Embryonic facial prominence (tissue), 1 donor: ENCODE measurements around the gene ARL6.

Experiments
- DNase-seq: peaks from one replicate; pipeline ENCODE4 v3.0.0-alpha.2; 2016; ENCODE audit errors: extremely low spot score

Gene ARL6

GRCh38 chr3:97764407-97765238 lies at the start of gene ARL6:
Gene ARL6, plus strand, starts transcription at chr3:97764758. Its CDS starts 3,350 bp downstream, at chr3:97768108.
- peak; percentile 67 for DNase-seq

- DNase-seq: peak; percentile 55
Measured at GRCh38 chr3:97719156-97719821, 45.3 kb upstream of the ARL6 start.

- no peak for DNase-seq
Measured at GRCh38 chr3:97720417-97720816, 44.1 kb upstream of the ARL6 start.

- no peak for DNase-seq
Measured at GRCh38 chr3:97721446-97721845, 43.1 kb upstream of the ARL6 start.

GRCh38 chr3:97736928-97737327 lies 27.6 kb upstream of the ARL6 start:
- no peak for DNase-seq

- DNase-seq: no peak
Measured at GRCh38 chr3:97738761-97739160, 25.8 kb upstream of the ARL6 start.

- no peak for DNase-seq
Measured at GRCh38 chr3:97742036-97742435, 22.5 kb upstream of the ARL6 start.

GRCh38 chr3:97744289-97744688 lies 20.3 kb upstream of the ARL6 start:
- DNase-seq: no peak

- DNase-seq: no peak
Measured at GRCh38 chr3:97763586-97764406, 762 bp upstream of the ARL6 start.

GRCh38 chr3:97765336-97765735 lies 778 bp downstream of the ARL6 start:
- no peak for DNase-seq

- no peak for DNase-seq
Measured at GRCh38 chr3:97772926-97773325, 8.4 kb downstream of the ARL6 start.

- no peak for DNase-seq
Measured at GRCh38 chr3:97778152-97778551, 13.6 kb downstream of the ARL6 start.

GRCh38 chr3:97793420-97794019 lies 29.0 kb downstream of the ARL6 start:
- peak; percentile 20 for DNase-seq

- DNase-seq: no peak
Measured at GRCh38 chr3:97795951-97796350, 31.4 kb downstream of the ARL6 start.

- DNase-seq: no peak
Measured at GRCh38 chr3:97804471-97804870, 39.9 kb downstream of the ARL6 start.

GRCh38 chr3:97810779-97811390 lies 46.3 kb downstream of the ARL6 start:
- DNase-seq: no peak

- no peak for DNase-seq
Measured at GRCh38 chr3:97815149-97815917, 50.8 kb downstream of the ARL6 start.

GRCh38 chr3:97816811-97817210 lies 52.3 kb downstream of the ARL6 start:
- no peak for DNase-seq

GRCh38 chr3:97817965-97818364 lies 53.4 kb downstream of the ARL6 start:
- DNase-seq: no peak

GRCh38 chr3:97820780-97821179 lies 56.2 kb downstream of the ARL6 start:
- DNase-seq: no peak

- DNase-seq: no peak
Measured at GRCh38 chr3:97821287-97821773, 56.8 kb downstream of the ARL6 start.
